IPS-18a (cell line): ENCODE data around the gene STX8.

Experiments used
- H3K27ac ChIP-seq: one replicate; pipeline ENCODE4 v1.5.1; 2013; ENCODE audit warnings: low read length
- H3K27me3 ChIP-seq: one replicate; pipeline ENCODE4 v1.6.1; 2013; ENCODE audit warnings: mild to moderate bottlenecking, low read length; ENCODE audit not compliant: control insufficient read depth, insufficient read depth
- H3K36me3 ChIP-seq: one replicate; pipeline ENCODE4 v1.6.1; 2013; ENCODE audit warnings: low read depth, low read length; ENCODE audit not compliant: control insufficient read depth
- H3K4me1 ChIP-seq: one replicate; pipeline ENCODE4 v1.6.1; 2013; ENCODE audit warnings: low read depth, low read length; ENCODE audit not compliant: control insufficient read depth
- H3K4me3 ChIP-seq: one replicate; pipeline ENCODE4 v1.5.1; 2013; ENCODE audit warnings: low read length
- H3K9ac ChIP-seq: one replicate; pipeline ENCODE4 v1.6.1; 2013; ENCODE audit warnings: mild to moderate bottlenecking, low read length, moderate library complexity
- H3K9me3 ChIP-seq: one replicate; pipeline ENCODE4 v1.6.1; 2013; ENCODE audit warnings: low read depth, low read length; ENCODE audit not compliant: control insufficient read depth

STX8 gene

DNA sequence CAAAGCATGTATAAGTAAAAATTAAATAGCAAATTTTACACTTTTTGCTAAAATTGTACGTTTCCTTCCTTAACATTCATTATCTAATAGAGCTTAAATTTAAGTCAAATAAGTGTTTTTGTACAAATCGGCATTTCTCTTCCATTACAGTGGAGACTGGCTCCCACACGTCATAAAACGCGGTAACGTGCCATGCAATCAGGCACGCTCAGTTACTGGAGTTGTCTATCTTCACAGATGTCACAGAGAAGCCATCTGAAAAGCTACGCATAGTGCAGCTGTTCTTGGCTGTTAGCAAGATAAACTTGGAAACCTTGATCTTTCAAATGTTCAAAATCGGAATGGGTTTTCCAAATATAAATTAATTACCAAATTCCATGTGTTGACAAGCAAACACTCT, 165.3 kb downstream of the STX8 start:
- H3K36me3 ChIP-seq = no peaks in the 10 kb centered on the region

DNA sequence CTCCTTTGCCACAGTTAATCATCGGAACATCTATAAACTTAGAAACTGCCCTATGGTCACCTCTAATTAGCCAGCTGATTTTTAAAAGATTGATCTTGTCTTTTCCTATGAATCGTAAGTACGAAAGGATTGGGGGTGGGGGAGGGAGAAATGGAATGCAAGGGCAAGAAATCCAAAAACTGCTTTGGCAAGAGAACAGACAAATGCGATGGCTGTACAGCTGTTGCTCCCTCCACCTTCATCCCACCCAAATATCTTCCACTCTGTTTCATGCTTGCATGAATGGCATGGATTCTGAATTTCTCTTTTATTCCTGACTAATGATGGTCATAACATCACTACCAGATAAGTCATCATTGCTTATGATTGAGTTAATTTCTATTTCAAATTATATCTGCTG, 165.7 kb downstream of the STX8 start:
- H3K27ac ChIP-seq = no peak overlapping the region
- no peaks in the 10 kb centered on the region for H3K27me3 ChIP-seq
- H3K9ac ChIP-seq = no peak overlapping the region
- H3K4me3 ChIP-seq = no peak overlapping the region
- no peaks in the 10 kb centered on the region for H3K9me3 ChIP-seq
- H3K36me3 ChIP-seq = no peaks in the 10 kb centered on the region
- H3K4me1 ChIP-seq = peaks cover 8% of the 10 kb centered on the region

More for the DNA sequence above, 165.3 kb downstream of the STX8 start:
- Histone ChIP-seq H3K9ac (no peak overlapping the region), H3K4me1 (peaks cover 8% of the 10 kb centered on the region), H3K4me3 (no peak overlapping the region), H3K27me3 (no peaks in the 10 kb centered on the region), H3K9me3 (no peaks in the 10 kb centered on the region), H3K27ac (no peak overlapping the region)

DNA sequence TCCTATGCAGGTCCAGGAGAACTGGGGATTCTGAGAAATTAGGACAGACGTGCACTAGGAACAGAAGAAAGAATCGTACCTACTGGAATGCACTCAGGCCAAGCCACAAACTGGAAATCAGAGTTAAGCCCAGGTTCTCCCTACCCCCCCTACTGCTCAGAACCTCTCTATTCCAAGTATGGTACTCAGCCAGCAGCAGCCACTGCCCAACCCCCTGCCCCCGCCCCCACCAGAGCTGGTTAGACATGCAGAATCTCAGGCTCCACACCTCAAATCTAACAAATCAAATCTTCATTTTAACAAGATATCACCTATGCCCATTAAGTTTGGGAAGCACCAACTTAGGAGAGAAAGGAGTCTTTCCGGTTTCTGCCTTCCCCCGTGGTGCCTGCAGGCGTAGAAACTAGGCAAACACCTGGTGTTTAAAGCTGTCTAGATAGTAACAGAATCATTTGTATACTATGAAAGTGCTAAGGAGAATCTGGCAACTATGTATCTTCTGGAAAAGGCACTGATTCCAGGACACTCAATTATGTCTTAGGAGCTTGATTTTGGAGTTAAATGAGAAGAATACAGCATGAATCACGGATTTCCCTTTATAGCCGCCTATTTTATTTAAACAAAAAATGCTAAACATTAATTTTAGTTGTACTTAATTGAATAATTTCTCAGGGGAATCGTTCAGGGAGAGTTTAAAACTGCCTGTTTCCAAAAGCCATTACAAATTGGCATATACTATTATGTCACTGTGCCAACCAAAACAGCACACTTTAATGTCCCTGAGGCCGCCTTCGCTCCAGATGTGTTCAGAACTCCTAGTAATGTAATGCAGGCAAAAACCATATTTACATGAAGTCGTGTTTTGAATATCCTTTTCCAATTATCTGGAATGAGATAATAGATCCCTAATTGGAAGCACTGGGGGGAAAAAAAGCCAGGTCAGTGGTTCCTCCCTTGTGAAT, 166.5 kb downstream of the STX8 start:
- Histone ChIP-seq H3K4me1 (peaks cover 8% of the 10 kb centered on the region), H3K9me3 (no peaks in the 10 kb centered on the region), H3K27me3 (no peaks in the 10 kb centered on the region), H3K9ac (no peak overlapping the region), H3K36me3 (no peaks in the 10 kb centered on the region), H3K4me3 (no peak overlapping the region), H3K27ac (no peak overlapping the region)

- H3K4me3 ChIP-seq = no peak overlapping the region
- no peaks in the 10 kb centered on the region for H3K9me3 ChIP-seq
- no peak overlapping the region for H3K27ac ChIP-seq
- H3K4me1 ChIP-seq = peaks cover 8% of the 10 kb centered on the region
- H3K27me3 ChIP-seq = no peaks in the 10 kb centered on the region
- H3K36me3 ChIP-seq = no peaks in the 10 kb centered on the region
- H3K9ac ChIP-seq = no peak overlapping the region
These were observed 167.2 kb downstream of the STX8 start for GRCh38 chr17:9408381-9408780.

- H3K27ac ChIP-seq = no peak overlapping the region
- H3K9me3 ChIP-seq = no peaks in the 10 kb centered on the region
- no peaks in the 10 kb centered on the region for H3K27me3 ChIP-seq
- H3K9ac ChIP-seq = no peak overlapping the region
- no peak overlapping the region for H3K4me3 ChIP-seq
- peaks cover 8% of the 10 kb centered on the region for H3K4me1 ChIP-seq
- no peaks in the 10 kb centered on the region for H3K36me3 ChIP-seq
These were observed 169.5 kb downstream of the STX8 start for GRCh38 chr17:9406046-9406606.

DNA sequence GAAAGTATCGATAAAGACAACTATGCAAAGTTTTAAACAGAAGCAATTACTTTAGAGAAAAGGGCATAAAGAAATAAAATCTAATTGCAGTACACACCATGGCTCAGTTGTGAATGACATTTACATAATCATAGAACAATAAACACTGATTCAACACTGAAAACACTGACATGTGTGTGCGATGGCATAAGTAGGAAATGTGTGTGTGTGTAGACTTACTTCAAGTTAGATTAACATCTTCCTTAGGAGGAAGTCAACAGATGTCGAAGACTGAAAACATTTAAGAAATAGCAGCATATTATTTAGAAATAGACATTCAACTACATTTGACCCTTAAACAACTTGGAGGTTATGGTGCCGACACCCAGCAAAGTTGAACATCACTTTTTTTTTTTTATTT, 172.4 kb downstream of the STX8 start:
- Histone ChIP-seq H3K9me3 (no peaks in the 10 kb centered on the region), H3K4me1 (peaks cover 4% of the 10 kb centered on the region), H3K4me3 (no peak overlapping the region), H3K27ac (no peak overlapping the region), H3K27me3 (no peaks in the 10 kb centered on the region), H3K36me3 (no peaks in the 10 kb centered on the region), H3K9ac (no peak overlapping the region)

GRCh38 chr17:9402590-9403199, 172.9 kb downstream of the STX8 start:
- H3K27me3 ChIP-seq = no peaks in the 10 kb centered on the region
- H3K27ac ChIP-seq = no peak overlapping the region
- H3K4me1 ChIP-seq = peaks cover 1% of the 10 kb centered on the region
- H3K4me3 ChIP-seq = no peak overlapping the region
- H3K9ac ChIP-seq = no peak overlapping the region
- H3K36me3 ChIP-seq = no peaks in the 10 kb centered on the region
- no peaks in the 10 kb centered on the region for H3K9me3 ChIP-seq

- Histone ChIP-seq H3K27ac (no peak overlapping the region), H3K36me3 (no peaks in the 10 kb centered on the region), H3K4me1 (no peaks in the 10 kb centered on the region), H3K9me3 (no peaks in the 10 kb centered on the region), H3K4me3 (no peak overlapping the region), H3K9ac (no peak overlapping the region), H3K27me3 (no peaks in the 10 kb centered on the region)
These were observed 174.2 kb downstream of the STX8 start for GRCh38 chr17:9401434-9401833.

DNA sequence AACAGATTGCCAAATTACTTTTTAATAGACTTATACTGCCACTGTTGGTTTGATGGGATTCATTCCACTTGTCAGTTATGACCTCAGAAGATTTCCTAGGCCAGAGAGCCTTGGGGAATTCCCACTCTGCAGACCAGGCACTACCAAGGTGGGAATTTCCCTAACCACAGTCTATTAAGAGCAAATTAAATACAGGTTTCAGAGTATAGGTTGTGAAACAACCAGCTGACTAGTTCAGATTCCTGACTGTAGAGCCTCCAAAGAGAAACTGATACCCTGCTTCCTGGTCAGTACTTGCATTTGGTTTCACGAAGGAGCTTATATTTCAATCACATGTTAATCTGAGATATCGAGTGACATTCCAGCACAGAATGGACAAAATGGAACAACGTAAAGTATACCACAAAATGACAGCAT, 186.5 kb downstream of the STX8 start:
- Histone ChIP-seq H3K4me3 (no peak overlapping the region), H3K27me3 (no peaks in the 10 kb centered on the region), H3K27ac (no peak overlapping the region), H3K9ac (no peak overlapping the region), H3K4me1 (no peaks in the 10 kb centered on the region), H3K36me3 (no peaks in the 10 kb centered on the region), H3K9me3 (peaks cover 4% of the 10 kb centered on the region)

- no peak overlapping the region for H3K27ac ChIP-seq
- no peak overlapping the region for H3K4me3 ChIP-seq
- no peaks in the 10 kb centered on the region for H3K36me3 ChIP-seq
- H3K9ac ChIP-seq = no peak overlapping the region
- H3K27me3 ChIP-seq = no peaks in the 10 kb centered on the region
- no peaks in the 10 kb centered on the region for H3K4me1 ChIP-seq
- H3K9me3 ChIP-seq = no peaks in the 10 kb centered on the region
These were observed 189.2 kb downstream of the STX8 start for GRCh38 chr17:9386401-9386800.

DNA sequence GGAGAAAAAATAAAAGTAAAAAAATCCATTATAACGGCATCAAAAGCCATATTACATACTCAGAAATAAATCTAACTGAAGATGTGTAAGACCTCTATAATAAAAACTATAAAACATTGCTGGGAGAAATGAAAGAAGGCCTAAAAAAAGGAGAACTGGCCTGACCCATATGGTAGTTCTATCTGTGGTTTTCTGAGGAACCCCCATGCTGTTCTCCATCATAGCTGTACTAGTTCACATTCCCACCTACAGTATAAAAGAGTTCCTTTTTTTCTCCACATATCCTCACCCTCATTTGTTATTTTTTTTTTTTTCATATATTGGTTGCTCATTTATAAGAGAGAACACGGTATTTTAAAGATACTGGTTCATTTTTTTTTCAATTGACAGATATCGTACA, 191.8 kb downstream of the STX8 start:
- Histone ChIP-seq H3K4me3 (no peak overlapping the region), H3K9ac (no peak overlapping the region), H3K9me3 (no peaks in the 10 kb centered on the region), H3K27me3 (no peaks in the 10 kb centered on the region), H3K27ac (no peak overlapping the region), H3K4me1 (no peaks in the 10 kb centered on the region), H3K36me3 (no peaks in the 10 kb centered on the region)
